K562 (cell line): Measurements from ENCODE around the gene CRYBG1.

Experiments used
- AFF4 ChIP-seq: sonication (generic); formaldehyde crosslinking; IDR thresholded peaks from 2 replicates; pipeline ENCODE4 v1.8.0; 2023; ENCODE audit warnings: mild to moderate bottlenecking, missing genetic modification reagents
- HDAC8 ChIP-seq: fragments of 450-650 bp; IDR thresholded peaks from 2 replicates; pipeline ENCODE4 v1.6.1; 2016; ENCODE audit warnings: mild to moderate bottlenecking, missing genetic modification characterization, moderate library complexity, missing compliant biosample characterization

- TF ChIP-seq HDAC8 (tag): no peak
- TF ChIP-seq AFF4 (CRISPR knock-in tag): no peak
Observed at GRCh38 chr6:106518748-106519147, 158.2 kb downstream of the CRYBG1 start.
